Astrocyte of the spinal cord (primary cell): ENCODE results near the gene LYPLA2.

Experiments
- DNase-seq: peaks from one replicate; pipeline ENCODE4 v3.0.0; 2011; ENCODE audit warnings: low read depth, low spot score
- H3K4me3 ChIP-seq: 2 replicates; pipeline ENCODE4 v1.5.1; 2011; ENCODE audit warnings: low read depth, mild to moderate bottlenecking, low read length, moderate library complexity
- CTCF ChIP-seq: IDR thresholded peaks from 2 replicates; pipeline ENCODE4 v1.5.1; 2012; ENCODE audit warnings: low read depth, mild to moderate bottlenecking, low read length, inconsistent platforms
- in situ Hi-C: cut with HindIII; loops from 2 replicates; pipeline ENCODE4 v1.10.0; 2017; ENCODE audit warnings: low sequenced_read_pairs

Gene LYPLA2

GRCh38 chr1:23763041-23763577 lies 27.8 kb upstream of the LYPLA2 start:
- no peak for DNase-seq
- in situ Hi-C loops = no loop called here

GRCh38 chr1:23768733-23769132 lies 22.2 kb upstream of the LYPLA2 start:
- TF ChIP-seq CTCF = no peak
- in situ Hi-C loops = no loop called here
- no peak for DNase-seq
- H3K4me3 ChIP-seq = no peak overlapping the region

More at GRCh38 chr1:23763041-23763577, 27.8 kb upstream of the LYPLA2 start:
- no peak for TF ChIP-seq CTCF
- H3K4me3 ChIP-seq = no peak overlapping the region

GRCh38 chr1:23772049-23772853 lies 18.7 kb upstream of the LYPLA2 start:
- no peak overlapping the region for H3K4me3 ChIP-seq
- in situ Hi-C loops = no loop called here
- peak; percentile 99 for TF ChIP-seq CTCF
- peak; percentile 79 for DNase-seq

GRCh38 chr1:23772854-23773242 lies 18.1 kb upstream of the LYPLA2 start:
- no peak for TF ChIP-seq CTCF
- no peak overlapping the region for H3K4me3 ChIP-seq
- no peak for DNase-seq
- in situ Hi-C loops = no loop called here

GRCh38 chr1:23774174-23774880 lies 16.6 kb upstream of the LYPLA2 start:
- no peak for TF ChIP-seq CTCF
- H3K4me3 ChIP-seq = no peak overlapping the region
- no peak for DNase-seq
- in situ Hi-C loops = no loop called here

- DNase-seq = no peak
- in situ Hi-C loops = no loop called here
- H3K4me3 ChIP-seq = no peak overlapping the region
- TF ChIP-seq CTCF = no peak
Measured at GRCh38 chr1:23776217-23776616, 14.7 kb upstream of the LYPLA2 start.
